GM23338 (cell line): ENCODE measurements around the gene PDE6H. TPM values are rescaled to one million over a fixed set of nuclear protein-coding genes. Genes with fewer than 3 reads are reported as not detected.

Experiments used
- ATAC-seq: fragments of 200-7000 bp; cut with Tn5 transposase; 3 replicates; pipeline ENCODE4 v1.9.1; 2020
- DNase-seq: peaks from one replicate; pipeline ENCODE4 v3.0.0-alpha.2; 2015; ENCODE audit warnings: low spot score
- H2AFZ ChIP-seq: fragments of 200-600 bp; sonication (generic); 2 replicates; pipeline ENCODE4 v1.8.0; 2016; ENCODE audit warnings: antibody characterized with exemption, mild to moderate bottlenecking, moderate library complexity
- H3F3A ChIP-seq: fragments of 200-600 bp; sonication (generic); replicated peaks from 2 replicates; pipeline ENCODE4 v1.8.0; 2017; ENCODE audit warnings: antibody characterized with exemption, mixed run types, low read depth
- H3K27ac ChIP-seq: fragments of 200-600 bp; sonication (generic); 2 replicates; pipeline ENCODE4 v1.6.1; 2016; ENCODE audit warnings: low read depth
- H3K27me3 ChIP-seq: fragments of 200-600 bp; sonication (generic); 2 replicates; pipeline ENCODE4 v1.8.0; 2016; ENCODE audit warnings: mild to moderate bottlenecking, mixed run types, moderate library complexity; ENCODE audit not compliant: insufficient read depth
- H3K36me3 ChIP-seq: fragments of 200-600 bp; sonication (generic); 2 replicates; pipeline ENCODE4 v1.8.0; 2016; ENCODE audit warnings: mild to moderate bottlenecking; ENCODE audit not compliant: insufficient read depth
- H3K4me1 ChIP-seq: fragments of 200-600 bp; sonication (generic); 2 replicates; pipeline ENCODE4 v1.8.0; 2016; ENCODE audit warnings: mild to moderate bottlenecking, moderate library complexity; ENCODE audit not compliant: insufficient read depth
- H3K4me2 ChIP-seq: fragments of 200-600 bp; sonication (generic); 2 replicates; pipeline ENCODE4 v1.7.1; 2017; ENCODE audit warnings: mixed run types
- H3K4me3 ChIP-seq: fragments of 200-600 bp; sonication (generic); 2 replicates; pipeline ENCODE4 v1.6.1; 2016; ENCODE audit warnings: mixed run types
- H3K79me2 ChIP-seq: fragments of 200-600 bp; sonication (generic); replicated peaks from 2 replicates; pipeline ENCODE4 v1.8.0; 2017; ENCODE audit warnings: mild to moderate bottlenecking; ENCODE audit not compliant: insufficient read depth
- H3K9me2 ChIP-seq: fragments of 200-600 bp; sonication (generic); 2 replicates; pipeline ENCODE4 v1.8.0; 2017; ENCODE audit not compliant: insufficient read depth
- H4K20me1 ChIP-seq: fragments of 200-600 bp; sonication (generic); replicated peaks from 2 replicates; pipeline ENCODE4 v1.8.0; 2017; ENCODE audit warnings: mild to moderate bottlenecking; ENCODE audit not compliant: insufficient read depth
- H3K27ac Mint-ChIP-seq: 2 replicates; pipeline ENCODE4 v1.8.0; 2020; ENCODE audit warnings: inconsistent platforms, mild to moderate bottlenecking, moderate library complexity, mixed read lengths
- H3K27me3 Mint-ChIP-seq: 3 replicates; pipeline ENCODE4 v1.8.0; 2022; ENCODE audit warnings: low read depth, mild to moderate bottlenecking, moderate library complexity, mixed read lengths, inconsistent platforms; ENCODE audit not compliant: insufficient read depth, poor library complexity
- H3K36me3 Mint-ChIP-seq: 3 replicates; pipeline ENCODE4 v1.8.0; 2021; ENCODE audit warnings: low read depth, mild to moderate bottlenecking, inconsistent platforms, moderate library complexity, mixed read lengths
- H3K4me1 Mint-ChIP-seq: 3 replicates; pipeline ENCODE4 v1.8.0; 2020; ENCODE audit warnings: mild to moderate bottlenecking, inconsistent platforms, mixed read lengths
- H3K4me3 Mint-ChIP-seq: 3 replicates; pipeline ENCODE4 v1.8.0; 2021; ENCODE audit warnings: moderate library complexity, mild to moderate bottlenecking, inconsistent platforms, mixed read lengths
- H3K9me3 Mint-ChIP-seq: 3 replicates; pipeline ENCODE4 v1.8.0; 2020; ENCODE audit warnings: moderate library complexity, mild to moderate bottlenecking, inconsistent platforms, mixed read lengths
- CREB1 ChIP-seq: fragments of 250-450 bp; sonication (Bioruptor Pico); IDR thresholded peaks from 2 replicates; pipeline ENCODE4 v1.5.0; 2020; ENCODE audit warnings: low read depth, mild to moderate bottlenecking, moderate library complexity
- ETS1 ChIP-seq: IDR thresholded peaks from 2 replicates; pipeline ENCODE4 v1.6.1; 2016; ENCODE audit warnings: antibody characterized with exemption
- EZH2 ChIP-seq: fragments of 200-600 bp; sonication (generic); IDR thresholded peaks from one replicate; pipeline ENCODE4 v1.8.0; 2017; ENCODE audit warnings: antibody characterized with exemption, mild to moderate bottlenecking, low read depth; ENCODE audit not compliant: unreplicated experiment
- EZH2phosphoT487 ChIP-seq: fragments of 200-600 bp; sonication (generic); IDR thresholded peaks from one replicate; pipeline ENCODE4 v1.8.1; 2018; ENCODE audit warnings: antibody characterized with exemption; ENCODE audit not compliant: unreplicated experiment
- JUNB ChIP-seq: IDR thresholded peaks from one replicate; pipeline ENCODE4 v1.6.1; 2016; ENCODE audit warnings: antibody characterized with exemption; ENCODE audit not compliant: unreplicated experiment
- NANOG ChIP-seq: IDR thresholded peaks from 2 replicates; pipeline ENCODE4 v1.6.1; 2016; ENCODE audit warnings: antibody characterized with exemption, borderline replicate concordance
- POLR2AphosphoS5 ChIP-seq: IDR thresholded peaks from 2 replicates; pipeline ENCODE4 v1.6.1; 2016; ENCODE audit warnings: antibody characterized with exemption, low read depth
- STAT1 ChIP-seq: IDR thresholded peaks from one replicate; pipeline ENCODE4 v1.6.1; 2016; ENCODE audit warnings: antibody characterized with exemption; ENCODE audit not compliant: unreplicated experiment
- ZNF114 ChIP-seq: fragments of 250-450 bp; sonication (Bioruptor Pico); IDR thresholded peaks from 2 replicates; pipeline ENCODE4 v1.5.0; 2020; ENCODE audit warnings: mild to moderate bottlenecking, moderate library complexity
- ZNF331 ChIP-seq: fragments of 250-450 bp; sonication (Bioruptor Pico); IDR thresholded peaks from 2 replicates; pipeline ENCODE4 v1.5.0; 2020; ENCODE audit warnings: low read depth, mild to moderate bottlenecking, moderate library complexity
- polyA plus RNA-seq: library from polyadenylated mRNA; unstranded; fragments of >200 nt; fragmentation: Nextera tagmentation; extraction: Ambion mirVana; gene quantifications from 2 replicates; pipeline ENCODE4 v1.2.1, GENCODE V29; 2016
- total RNA-seq: library from RNA; depleted of rRNA; stranded (reverse); fragments of >200 nt; shearing (Covaris generic); gene quantifications from 2 replicates; pipeline ENCODE4 v1.2.3, GENCODE V29; 2014
- TF ChIP-seq, protein P1 (sequence below), 2 experiments: fragments of 200-600 bp in 1 of 2; sonication (generic) in 1 of 2; conservative IDR thresholded peaks; 2 replicates each; pipeline versions ENCODE4 v1.5.1 to v1.6.1; 2016 to 2017; ENCODE audit warnings: antibody characterized with exemption in 2 of 2, low read depth in 2 of 2, mild to moderate bottlenecking in 2 of 2, moderate library complexity in 1 of 2
- TF ChIP-seq, protein P2 (sequence below): fragments of 250-450 bp; sonication (Bioruptor Pico); IDR thresholded peaks from 2 replicates; pipeline ENCODE4 v1.5.0; 2020; ENCODE audit warnings: mild to moderate bottlenecking, moderate library complexity
- TF ChIP-seq, protein P3 (sequence below): IDR thresholded peaks from one replicate; pipeline ENCODE4 v1.6.1; 2018; ENCODE audit warnings: antibody characterized with exemption; ENCODE audit not compliant: unreplicated experiment

PDE6H gene
- total and polyA plus RNA-seq, 2 experiments from 2014 or later, result not detected

GRCh38 chr12:14934511-14934910 is 38.3 kb upstream of the PDE6H start:
- DNase-seq, result no peak
- Mint-ChIP-seq H3K4me3 (no peak overlapping the region), H3K9me3 (no peaks in the 10 kb centered on the region), H3K36me3 (no peaks in the 10 kb centered on the region), H3K27me3 (peaks cover 3% of the 10 kb centered on the region), H3K27ac (no peak overlapping the region), H3K4me1 (peaks cover 3% of the 10 kb centered on the region; the same call in 1 of the 3 replicates)
- Histone ChIP-seq H3F3A (no peaks in the 10 kb centered on the region), H4K20me1 (no peaks in the 10 kb centered on the region), H3K4me2 (no peak overlapping the region), H3K36me3 (no peaks in the 10 kb centered on the region), H3K27ac (no peak overlapping the region), H3K4me3 (no peak overlapping the region), H3K4me1 (peaks cover under 1% of the 10 kb centered on the region; the same call in 1 of the 2 replicates), H3K27me3 (no peaks in the 10 kb centered on the region), H3K9me2 (no peaks in the 10 kb centered on the region), H3K79me2 (no peaks in the 10 kb centered on the region), H2AFZ (no peak overlapping the region)
- no peak for ATAC-seq
- TF ChIP-seq, protein P1, sequence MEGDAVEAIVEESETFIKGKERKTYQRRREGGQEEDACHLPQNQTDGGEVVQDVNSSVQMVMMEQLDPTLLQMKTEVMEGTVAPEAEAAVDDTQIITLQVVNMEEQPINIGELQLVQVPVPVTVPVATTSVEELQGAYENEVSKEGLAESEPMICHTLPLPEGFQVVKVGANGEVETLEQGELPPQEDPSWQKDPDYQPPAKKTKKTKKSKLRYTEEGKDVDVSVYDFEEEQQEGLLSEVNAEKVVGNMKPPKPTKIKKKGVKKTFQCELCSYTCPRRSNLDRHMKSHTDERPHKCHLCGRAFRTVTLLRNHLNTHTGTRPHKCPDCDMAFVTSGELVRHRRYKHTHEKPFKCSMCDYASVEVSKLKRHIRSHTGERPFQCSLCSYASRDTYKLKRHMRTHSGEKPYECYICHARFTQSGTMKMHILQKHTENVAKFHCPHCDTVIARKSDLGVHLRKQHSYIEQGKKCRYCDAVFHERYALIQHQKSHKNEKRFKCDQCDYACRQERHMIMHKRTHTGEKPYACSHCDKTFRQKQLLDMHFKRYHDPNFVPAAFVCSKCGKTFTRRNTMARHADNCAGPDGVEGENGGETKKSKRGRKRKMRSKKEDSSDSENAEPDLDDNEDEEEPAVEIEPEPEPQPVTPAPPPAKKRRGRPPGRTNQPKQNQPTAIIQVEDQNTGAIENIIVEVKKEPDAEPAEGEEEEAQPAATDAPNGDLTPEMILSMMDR (conservative IDR thresholded peaks at IDR 0.05; ENCODE audit: low read depth in 2 of 2), result no peak
- TF ChIP-seq ETS1, result no peak
- TF ChIP-seq, protein P2, sequence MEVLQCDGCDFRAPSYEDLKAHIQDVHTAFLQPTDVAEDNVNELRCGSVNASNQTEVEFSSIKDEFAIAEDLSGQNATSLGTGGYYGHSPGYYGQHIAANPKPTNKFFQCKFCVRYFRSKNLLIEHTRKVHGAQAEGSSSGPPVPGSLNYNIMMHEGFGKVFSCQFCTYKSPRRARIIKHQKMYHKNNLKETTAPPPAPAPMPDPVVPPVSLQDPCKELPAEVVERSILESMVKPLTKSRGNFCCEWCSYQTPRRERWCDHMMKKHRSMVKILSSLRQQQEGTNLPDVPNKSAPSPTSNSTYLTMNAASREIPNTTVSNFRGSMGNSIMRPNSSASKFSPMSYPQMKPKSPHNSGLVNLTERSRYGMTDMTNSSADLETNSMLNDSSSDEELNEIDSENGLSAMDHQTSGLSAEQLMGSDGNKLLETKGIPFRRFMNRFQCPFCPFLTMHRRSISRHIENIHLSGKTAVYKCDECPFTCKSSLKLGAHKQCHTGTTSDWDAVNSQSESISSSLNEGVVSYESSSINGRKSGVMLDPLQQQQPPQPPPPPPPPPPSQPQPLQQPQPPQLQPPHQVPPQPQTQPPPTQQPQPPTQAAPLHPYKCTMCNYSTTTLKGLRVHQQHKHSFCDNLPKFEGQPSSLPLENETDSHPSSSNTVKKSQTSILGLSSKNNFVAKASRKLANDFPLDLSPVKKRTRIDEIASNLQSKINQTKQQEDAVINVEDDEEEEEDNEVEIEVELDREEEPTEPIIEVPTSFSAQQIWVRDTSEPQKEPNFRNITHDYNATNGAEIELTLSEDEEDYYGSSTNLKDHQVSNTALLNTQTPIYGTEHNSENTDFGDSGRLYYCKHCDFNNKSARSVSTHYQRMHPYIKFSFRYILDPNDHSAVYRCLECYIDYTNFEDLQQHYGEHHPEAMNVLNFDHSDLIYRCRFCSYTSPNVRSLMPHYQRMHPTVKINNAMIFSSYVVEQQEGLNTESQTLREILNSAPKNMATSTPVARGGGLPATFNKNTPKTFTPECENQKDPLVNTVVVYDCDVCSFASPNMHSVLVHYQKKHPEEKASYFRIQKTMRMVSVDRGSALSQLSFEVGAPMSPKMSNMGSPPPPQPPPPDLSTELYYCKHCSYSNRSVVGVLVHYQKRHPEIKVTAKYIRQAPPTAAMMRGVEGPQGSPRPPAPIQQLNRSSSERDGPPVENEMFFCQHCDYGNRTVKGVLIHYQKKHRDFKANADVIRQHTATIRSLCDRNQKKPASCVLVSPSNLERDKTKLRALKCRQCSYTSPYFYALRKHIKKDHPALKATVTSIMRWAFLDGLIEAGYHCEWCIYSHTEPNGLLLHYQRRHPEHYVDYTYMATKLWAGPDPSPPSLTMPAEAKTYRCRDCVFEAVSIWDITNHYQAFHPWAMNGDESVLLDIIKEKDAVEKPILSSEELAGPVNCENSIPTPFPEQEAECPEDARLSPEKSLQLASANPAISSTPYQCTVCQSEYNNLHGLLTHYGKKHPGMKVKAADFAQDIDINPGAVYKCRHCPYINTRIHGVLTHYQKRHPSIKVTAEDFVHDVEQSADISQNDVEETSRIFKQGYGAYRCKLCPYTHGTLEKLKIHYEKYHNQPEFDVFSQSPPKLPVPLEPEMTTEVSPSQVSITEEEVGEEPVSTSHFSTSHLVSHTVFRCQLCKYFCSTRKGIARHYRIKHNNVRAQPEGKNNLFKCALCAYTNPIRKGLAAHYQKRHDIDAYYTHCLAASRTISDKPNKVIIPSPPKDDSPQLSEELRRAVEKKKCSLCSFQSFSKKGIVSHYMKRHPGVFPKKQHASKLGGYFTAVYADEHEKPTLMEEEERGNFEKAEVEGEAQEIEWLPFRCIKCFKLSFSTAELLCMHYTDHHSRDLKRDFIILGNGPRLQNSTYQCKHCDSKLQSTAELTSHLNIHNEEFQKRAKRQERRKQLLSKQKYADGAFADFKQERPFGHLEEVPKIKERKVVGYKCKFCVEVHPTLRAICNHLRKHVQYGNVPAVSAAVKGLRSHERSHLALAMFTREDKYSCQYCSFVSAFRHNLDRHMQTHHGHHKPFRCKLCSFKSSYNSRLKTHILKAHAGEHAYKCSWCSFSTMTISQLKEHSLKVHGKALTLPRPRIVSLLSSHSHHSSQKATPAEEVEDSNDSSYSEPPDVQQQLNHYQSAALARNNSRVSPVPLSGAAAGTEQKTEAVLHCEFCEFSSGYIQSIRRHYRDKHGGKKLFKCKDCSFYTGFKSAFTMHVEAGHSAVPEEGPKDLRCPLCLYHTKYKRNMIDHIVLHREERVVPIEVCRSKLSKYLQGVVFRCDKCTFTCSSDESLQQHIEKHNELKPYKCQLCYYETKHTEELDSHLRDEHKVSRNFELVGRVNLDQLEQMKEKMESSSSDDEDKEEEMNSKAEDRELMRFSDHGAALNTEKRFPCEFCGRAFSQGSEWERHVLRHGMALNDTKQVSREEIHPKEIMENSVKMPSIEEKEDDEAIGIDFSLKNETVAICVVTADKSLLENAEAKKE (CRISPR knock-in tag), result no peak
- TF ChIP-seq EZH2phosphoT487, result no peak
- TF ChIP-seq ZNF331 (CRISPR knock-in tag), result no peak
- TF ChIP-seq, protein P3, sequence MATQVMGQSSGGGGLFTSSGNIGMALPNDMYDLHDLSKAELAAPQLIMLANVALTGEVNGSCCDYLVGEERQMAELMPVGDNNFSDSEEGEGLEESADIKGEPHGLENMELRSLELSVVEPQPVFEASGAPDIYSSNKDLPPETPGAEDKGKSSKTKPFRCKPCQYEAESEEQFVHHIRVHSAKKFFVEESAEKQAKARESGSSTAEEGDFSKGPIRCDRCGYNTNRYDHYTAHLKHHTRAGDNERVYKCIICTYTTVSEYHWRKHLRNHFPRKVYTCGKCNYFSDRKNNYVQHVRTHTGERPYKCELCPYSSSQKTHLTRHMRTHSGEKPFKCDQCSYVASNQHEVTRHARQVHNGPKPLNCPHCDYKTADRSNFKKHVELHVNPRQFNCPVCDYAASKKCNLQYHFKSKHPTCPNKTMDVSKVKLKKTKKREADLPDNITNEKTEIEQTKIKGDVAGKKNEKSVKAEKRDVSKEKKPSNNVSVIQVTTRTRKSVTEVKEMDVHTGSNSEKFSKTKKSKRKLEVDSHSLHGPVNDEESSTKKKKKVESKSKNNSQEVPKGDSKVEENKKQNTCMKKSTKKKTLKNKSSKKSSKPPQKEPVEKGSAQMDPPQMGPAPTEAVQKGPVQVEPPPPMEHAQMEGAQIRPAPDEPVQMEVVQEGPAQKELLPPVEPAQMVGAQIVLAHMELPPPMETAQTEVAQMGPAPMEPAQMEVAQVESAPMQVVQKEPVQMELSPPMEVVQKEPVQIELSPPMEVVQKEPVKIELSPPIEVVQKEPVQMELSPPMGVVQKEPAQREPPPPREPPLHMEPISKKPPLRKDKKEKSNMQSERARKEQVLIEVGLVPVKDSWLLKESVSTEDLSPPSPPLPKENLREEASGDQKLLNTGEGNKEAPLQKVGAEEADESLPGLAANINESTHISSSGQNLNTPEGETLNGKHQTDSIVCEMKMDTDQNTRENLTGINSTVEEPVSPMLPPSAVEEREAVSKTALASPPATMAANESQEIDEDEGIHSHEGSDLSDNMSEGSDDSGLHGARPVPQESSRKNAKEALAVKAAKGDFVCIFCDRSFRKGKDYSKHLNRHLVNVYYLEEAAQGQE, result no peak
- TF ChIP-seq JUNB, result no peak
- TF ChIP-seq POLR2AphosphoS5, result no peak
- no peak for TF ChIP-seq ZNF114 (CRISPR knock-in tag)
- TF ChIP-seq NANOG, result no peak
- TF ChIP-seq STAT1, result no peak
- no peak for TF ChIP-seq CREB1 (CRISPR knock-in tag)
- no peak for TF ChIP-seq EZH2
